NCI-H2196 treated with DMSO at 0.1 percent for 48 hours (cell line): ENCODE results near the gene AFP.

Source experiments
- DNase-seq: peaks from one replicate; lab custom pipeline; 2025; ENCODE audit not compliant: unreplicated experiment; lab: John Stamatoyannopoulos, UW

Gene AFP

DNA sequence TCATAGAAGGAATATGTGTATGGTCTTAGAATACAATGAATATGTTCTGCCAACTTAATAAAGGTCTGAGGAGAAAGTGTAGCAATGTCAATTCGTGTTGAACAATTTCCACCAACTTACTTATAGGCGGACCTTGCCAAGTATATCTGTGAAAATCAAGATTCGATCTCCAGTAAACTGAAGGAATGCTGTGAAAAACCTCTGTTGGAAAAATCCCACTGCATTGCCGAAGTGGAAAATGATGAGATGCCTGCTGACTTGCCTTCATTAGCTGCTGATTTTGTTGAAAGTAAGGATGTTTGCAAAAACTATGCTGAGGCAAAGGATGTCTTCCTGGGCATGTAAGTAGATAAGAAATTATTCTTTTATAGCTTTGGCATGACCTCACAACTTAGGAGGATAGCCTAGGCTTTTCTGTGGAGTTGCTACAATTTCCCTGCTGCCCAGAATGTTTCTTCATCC is 22.7 kb upstream of the AFP start:
- DNase-seq = no peak

DNA sequence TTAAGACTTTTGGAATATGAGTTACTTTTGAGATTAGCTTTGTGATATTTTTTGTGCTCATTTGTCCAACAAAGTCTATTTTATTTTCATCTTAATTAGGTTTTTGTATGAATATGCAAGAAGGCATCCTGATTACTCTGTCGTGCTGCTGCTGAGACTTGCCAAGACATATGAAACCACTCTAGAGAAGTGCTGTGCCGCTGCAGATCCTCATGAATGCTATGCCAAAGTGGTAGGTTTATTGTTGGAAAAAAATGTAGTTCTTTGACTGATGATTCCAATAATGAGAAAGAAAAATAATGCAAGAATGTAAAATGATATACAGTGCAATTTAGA is 21.1 kb upstream of the AFP start:
- DNase-seq = no peak

DNA sequence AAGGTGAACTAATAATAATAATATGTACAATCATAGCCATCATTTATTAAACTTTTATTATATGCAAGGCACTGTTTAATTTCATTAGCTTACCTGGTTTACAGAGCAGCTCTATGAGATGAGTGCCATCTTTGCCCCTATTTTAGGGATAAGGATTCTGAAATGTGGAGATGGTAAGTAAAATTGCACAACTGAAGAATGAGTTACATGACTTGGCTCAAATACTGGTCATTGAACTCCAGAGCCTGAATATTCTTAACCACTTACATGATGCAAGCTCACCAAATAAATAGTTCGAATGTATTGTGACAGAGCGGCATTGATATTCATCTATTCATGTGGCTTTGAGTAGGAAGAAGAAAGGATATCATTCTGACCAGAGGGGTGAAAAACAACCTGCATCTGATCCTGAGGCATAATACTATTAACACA is 20.2 kb upstream of the AFP start:
- DNase-seq = no peak

DNA sequence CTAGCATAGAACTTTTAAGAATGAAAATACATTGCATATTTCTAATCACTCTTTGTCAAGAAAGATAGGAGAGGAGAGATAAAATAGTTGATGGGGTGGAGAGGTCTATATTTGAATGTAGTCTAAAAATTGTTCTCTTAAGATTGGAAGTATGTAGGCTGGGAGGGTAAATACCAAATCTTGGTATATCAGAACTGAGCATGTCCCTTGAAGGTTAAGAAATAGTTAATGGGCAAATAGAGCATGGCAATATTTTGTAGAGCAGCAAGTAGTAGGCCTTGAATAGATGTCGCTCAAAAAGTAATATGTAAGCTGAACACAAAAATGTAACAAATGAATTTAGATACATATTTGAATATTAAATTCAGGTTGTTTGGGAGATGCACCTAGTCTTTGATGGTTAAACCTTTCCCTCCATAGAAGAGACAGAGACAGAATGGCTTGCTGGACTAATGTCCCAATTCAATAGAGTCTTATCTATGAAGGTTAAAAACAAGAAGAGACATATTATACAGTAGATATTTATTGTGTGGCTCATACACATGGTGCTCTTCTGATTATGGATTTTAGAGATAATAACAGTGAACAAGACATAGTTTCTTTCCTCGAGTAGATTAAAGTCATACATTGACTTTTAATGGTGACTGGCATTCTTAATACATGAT is 19.5 kb upstream of the AFP start:
- DNase-seq = no peak

DNA sequence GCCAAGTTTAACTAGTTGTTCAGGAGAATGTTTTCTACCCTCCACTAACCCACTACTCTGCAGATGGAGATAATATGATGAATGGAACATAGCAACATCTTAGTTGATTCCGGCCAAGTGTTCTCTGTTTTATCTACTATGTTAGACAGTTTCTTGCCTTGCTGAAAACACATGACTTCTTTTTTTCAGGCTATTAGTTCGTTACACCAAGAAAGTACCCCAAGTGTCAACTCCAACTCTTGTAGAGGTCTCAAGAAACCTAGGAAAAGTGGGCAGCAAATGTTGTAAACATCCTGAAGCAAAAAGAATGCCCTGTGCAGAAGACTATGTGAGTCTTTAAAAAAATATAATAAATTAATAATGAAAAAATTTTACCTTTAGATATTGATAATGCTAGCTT is 18.7 kb upstream of the AFP start:
- no peak for DNase-seq

DNA sequence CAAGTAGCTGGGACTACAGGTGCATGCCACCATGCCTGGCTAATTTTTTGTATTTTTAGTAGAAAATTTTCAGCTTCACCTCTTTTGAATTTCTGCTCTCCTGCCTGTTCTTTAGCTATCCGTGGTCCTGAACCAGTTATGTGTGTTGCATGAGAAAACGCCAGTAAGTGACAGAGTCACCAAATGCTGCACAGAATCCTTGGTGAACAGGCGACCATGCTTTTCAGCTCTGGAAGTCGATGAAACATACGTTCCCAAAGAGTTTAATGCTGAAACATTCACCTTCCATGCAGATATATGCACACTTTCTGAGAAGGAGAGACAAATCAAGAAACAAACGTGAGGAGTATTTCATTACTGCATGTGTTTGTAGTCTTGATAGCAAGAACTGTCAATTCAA is 18.0 kb upstream of the AFP start:
- no peak for DNase-seq

DNA sequence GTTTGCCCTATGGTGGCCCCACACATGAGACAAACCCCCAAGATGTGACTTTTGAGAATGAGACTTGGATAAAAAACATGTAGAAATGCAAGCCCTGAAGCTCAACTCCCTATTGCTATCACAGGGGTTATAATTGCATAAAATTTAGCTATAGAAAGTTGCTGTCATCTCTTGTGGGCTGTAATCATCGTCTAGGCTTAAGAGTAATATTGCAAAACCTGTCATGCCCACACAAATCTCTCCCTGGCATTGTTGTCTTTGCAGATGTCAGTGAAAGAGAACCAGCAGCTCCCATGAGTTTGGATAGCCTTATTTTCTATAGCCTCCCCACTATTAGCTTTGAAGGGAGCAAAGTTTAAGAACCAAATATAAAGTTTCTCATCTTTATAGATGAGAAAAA is 17.3 kb upstream of the AFP start:
- DNase-seq = no peak

DNA sequence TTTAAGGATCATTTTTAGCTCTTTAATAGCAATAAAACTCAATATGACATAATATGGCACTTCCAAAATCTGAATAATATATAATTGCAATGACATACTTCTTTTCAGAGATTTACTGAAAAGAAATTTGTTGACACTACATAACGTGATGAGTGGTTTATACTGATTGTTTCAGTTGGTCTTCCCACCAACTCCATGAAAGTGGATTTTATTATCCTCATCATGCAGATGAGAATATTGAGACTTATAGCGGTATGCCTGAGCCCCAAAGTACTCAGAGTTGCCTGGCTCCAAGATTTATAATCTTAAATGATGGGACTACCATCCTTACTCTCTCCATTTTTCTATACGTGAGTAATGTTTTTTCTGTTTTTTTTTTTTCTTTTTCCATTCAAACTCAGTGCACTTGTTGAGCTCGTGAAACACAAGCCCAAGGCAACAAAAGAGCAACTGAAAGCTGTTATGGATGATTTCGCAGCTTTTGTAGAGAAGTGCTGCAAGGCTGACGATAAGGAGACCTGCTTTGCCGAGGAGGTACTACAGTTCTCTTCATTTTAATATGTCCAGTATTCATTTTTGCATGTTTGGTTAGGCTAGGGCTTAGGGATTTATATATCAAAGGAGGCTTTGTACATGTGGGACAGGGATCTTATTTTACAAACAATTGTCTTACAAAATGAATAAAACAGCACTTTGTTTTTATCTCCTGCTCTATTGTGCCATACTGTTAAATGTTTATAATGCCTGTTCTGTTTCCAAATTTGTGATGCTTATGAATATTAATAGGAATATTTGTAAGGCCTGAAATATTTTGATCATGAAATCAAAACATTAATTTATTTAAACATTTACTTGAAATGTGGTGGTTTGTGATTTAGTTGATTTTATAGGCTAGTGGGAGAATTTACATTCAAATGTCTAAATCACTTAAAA is 16.6 kb upstream of the AFP start:
- no peak for DNase-seq

DNA sequence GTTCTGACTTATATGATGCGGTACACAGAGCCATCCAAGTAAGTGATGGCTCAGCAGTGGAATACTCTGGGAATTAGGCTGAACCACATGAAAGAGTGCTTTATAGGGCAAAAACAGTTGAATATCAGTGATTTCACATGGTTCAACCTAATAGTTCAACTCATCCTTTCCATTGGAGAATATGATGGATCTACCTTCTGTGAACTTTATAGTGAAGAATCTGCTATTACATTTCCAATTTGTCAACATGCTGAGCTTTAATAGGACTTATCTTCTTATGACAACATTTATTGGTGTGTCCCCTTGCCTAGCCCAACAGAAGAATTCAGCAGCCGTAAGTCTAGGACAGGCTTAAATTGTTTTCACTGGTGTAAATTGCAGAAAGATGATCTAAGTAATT is 15.4 kb upstream of the AFP start:
- no peak for DNase-seq

DNA sequence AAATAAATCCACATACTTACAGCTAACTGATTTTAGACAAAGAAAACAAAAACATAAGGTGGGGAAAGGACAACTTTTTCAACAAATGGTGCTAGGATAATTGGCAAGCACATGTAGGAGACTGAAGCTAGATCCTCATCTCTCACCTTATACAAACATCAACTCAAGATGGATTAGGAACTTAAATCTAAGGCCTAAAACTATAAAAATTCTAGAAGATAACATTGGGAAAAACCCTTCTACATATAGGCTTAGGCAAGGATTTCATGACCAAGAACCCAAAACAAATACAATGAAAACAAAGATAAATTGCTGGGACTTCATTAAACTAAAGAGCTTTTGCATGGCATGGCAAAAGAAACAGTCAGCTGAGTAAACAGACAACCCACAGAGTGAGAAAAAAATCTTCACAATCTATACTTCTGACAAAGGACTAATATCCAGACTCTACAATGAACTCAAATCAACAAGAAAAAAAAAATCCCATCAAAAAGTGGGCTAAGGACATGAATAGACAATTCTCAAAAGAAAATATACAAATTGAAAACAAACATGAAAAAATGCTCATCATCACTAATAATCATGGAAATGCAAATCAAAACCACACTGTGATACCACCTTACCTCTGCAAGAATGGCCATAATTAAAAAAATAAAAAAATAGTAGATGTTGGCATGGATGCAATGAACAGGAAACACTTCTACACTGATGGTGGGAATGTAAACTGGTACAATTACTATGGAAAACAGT is 14.1 kb upstream of the AFP start:
- DNase-seq = no peak

DNA sequence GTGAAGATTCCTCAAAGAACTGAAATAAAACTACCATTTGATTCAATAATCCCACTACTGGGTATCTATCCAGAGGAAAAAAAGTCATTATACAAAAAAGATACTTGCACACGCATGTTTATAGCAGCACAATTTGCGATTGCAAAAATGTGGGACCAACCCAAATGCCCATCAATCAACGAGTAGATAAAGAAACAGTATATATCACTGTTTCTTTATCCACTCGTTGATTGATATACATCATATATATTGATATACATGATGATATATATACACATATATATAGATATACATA is 13.6 kb upstream of the AFP start:
- no peak for DNase-seq

DNA sequence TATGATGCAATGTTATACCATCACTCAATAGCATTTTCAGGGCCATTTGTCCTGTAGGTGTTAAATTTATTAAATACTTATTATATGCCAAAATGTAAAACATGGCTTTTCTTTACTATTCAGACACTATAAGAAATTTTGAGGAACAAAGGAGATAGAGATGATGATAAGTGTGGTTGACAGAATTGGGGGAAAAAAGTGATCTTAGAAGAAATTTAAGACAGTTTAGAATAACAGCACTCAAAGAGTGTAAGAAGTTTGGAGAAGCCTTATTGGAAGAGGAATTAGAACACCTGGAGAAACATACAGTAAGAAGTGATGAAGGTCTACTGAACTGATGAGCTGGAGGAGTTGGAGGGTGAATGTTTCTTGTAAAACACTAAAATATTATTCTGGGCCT is 12.8 kb upstream of the AFP start:
- no peak for DNase-seq

DNA sequence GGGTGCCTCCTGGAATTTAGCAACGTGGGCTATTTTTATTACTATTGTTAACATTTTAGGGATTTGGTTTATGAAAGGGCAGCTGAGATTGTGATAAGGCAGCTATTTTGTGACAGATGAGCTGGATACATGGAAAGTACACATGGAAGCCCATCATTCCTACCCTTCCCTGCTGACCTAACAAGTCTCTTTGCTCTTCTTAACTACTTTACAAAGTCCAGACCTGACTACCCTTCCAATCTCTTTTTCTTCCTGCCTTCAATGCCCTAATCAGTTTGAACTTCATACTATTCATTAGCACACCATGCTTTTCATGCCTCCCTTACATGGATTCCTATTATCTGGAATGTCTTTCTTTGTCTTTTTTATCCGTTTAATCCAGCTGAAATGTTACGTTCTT is 9.4 kb upstream of the AFP start:
- no peak for DNase-seq

DNA sequence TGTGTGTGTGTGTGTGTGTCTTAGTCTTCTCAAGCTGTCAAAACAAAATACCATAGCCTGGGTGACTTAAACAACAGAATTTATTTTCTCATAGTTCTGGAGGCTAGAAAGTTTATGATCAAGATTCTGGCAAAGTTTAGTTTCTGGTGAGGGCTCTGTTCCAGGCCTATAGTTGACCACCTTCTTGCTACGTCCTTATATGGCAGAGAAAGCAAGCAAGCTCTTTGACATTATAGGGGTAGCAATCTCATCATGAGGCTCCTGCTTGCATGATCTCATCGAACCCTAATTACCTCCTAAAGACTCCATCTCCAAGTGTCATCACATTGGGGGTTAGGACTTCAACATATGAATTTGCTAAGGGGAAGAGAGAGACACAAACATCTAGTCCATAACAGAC is 6.9 kb upstream of the AFP start:
- DNase-seq = no peak

DNA sequence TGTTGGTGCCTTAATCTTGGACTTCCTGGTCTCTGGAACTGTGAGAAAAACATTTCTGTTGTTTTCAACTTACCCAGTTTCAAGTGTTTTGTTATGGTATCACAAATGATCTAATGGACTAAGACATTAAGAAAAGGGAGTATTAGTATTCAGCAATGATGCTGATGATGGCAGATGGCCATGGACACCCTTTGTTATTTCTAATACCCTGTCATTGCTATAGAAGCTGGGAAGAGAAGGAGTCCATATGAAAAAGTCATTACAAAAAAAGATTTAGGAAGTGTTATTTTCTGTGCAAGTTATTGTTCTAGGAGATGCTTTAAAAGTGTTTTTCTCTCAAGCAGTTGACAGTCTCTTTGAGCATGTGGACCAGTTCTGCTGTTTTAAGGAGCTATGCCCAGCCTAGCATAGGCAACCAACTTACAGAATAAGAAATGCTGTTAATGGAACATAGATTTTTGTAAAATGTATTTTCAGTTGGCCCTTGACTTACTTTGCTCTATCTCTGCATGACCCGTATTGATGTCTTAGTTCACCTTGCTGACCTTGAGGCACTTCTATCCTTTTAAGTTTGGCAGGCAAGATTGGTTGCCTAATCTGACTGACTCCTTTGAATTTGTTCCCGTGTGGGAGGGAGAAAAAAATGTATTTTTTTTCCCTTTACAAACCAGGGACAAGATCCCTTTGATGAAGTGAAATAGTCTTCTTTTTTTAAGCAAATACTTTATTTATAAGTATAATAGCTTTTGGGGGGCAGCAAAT is 6.0 kb upstream of the AFP start:
- no peak for DNase-seq

DNA sequence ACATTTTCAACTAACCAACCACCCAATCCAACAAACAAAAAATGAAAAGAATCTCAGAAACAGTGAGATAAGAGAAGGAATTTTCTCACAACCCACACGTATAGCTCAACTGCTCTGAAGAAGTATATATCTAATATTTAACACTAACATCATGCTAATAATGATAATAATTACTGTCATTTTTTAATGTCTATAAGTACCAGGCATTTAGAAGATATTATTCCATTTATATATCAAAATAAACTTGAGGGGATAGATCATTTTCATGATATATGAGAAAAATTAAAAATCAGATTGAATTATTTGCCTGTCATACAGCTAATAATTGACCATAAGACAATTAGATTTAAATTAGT is 4.2 kb upstream of the AFP start:
- DNase-seq = no peak

DNA sequence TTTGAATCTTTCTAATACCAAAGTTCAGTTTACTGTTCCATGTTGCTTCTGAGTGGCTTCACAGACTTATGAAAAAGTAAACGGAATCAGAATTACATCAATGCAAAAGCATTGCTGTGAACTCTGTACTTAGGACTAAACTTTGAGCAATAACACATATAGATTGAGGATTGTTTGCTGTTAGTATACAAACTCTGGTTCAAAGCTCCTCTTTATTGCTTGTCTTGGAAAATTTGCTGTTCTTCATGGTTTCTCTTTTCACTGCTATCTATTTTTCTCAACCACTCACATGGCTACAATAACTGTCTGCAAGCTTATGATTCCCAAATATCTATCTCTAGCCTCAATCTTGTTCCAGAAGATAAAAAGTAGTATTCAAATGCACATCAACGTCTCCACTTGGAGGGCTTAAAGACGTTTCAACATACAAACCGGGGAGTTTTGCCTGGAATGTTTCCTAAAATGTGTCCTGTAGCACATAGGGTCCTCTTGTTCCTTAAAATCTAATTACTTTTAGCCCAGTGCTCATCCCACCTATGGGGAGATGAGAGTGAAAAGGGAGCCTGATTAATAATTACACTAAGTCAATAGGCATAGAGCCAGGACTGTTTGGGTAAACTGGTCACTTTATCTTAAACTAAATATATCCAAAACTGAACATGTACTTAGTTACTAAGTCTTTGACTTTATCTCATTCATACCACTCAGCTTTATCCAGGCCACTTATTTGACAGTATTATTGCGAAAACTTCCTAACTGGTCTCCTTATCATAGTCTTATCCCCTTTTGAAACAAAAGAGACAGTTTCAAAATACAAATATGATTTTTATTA is 3.6 kb upstream of the AFP start:
- DNase-seq = no peak

DNA sequence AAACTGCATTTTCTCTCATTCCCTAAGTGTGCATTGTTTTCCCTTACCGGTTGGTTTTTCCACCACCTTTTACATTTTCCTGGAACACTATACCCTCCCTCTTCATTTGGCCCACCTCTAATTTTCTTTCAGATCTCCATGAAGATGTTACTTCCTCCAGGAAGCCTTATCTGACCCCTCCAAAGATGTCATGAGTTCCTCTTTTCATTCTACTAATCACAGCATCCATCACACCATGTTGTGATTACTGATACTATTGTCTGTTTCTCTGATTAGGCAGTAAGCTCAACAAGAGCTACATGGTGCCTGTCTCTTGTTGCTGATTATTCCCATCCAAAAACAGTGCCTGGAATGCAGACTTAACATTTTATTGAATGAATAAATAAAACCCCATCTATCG is 2.9 kb upstream of the AFP start:
- no peak for DNase-seq

DNA sequence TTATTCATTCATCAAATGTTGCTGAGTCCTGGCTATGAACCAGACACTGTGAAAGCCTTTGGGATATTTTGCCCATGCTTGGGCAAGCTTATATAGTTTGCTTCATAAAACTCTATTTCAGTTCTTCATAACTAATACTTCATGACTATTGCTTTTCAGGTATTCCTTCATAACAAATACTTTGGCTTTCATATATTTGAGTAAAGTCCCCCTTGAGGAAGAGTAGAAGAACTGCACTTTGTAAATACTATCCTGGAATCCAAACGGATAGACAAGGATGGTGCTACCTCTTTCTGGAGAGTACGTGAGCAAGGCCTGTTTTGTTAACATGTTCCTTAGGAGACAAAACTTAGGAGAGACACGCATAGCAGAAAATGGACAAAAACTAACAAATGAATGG is 1.7 kb upstream of the AFP start:
- no peak for DNase-seq

DNA sequence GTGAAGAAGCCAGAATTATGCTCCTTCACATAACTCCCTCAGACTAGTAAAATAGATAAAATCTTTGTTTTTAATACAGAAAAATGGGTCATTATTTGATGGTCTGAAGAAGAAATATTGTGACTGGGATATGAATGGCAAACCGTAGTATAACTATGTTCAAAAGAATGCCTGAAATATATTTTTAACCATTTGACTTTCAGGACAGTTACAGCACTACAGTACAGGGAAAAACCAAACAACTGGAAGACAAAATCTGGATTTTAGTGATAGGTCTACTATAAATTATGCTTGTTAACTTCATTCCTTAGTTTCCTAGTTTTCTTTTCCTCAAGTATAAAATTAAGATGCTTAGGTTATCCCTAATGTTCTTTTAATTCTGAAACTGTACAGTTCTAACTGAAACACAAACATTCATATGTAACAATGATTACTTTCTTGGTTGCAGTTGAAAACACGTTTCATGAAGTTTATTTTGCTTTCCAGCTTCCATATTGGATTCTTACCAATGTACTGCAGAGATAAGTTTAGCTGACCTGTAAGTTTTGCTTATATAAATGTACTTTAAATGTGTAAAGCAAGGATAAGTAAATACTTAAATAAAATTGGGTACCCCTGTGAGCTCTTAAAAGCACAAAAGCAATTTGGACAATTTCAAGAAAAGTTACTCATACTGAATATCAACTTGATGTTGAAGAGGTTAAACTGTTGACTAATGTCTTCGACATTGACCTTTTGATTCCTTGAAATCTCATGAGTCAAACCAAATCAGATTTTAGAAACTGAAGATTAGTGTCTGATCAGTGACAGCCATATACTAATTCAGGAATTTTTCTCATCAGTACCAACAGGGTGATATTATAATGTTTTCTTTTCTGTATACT is 895 bp downstream of the AFP start:
- no peak for DNase-seq
